Anterior cingulate cortex (tissue), 58 donors: Measurements from ENCODE around the gene DLG2.
A peak's percentile ranks its signal among the peaks of the same experiment; 100 is the strongest.

Experiments used
- DNase-seq, 58 donors: peaks; one replicate each; lab custom pipeline; 2025; lab: John Stamatoyannopoulos, UW

DLG2 gene

GRCh38 chr11:84022201-84022600 is 1604.9 kb downstream of the DLG2 start:
- DNase-seq = peak in 25 of 58 donors; percentile 1 to 72 (median 25)

DNA sequence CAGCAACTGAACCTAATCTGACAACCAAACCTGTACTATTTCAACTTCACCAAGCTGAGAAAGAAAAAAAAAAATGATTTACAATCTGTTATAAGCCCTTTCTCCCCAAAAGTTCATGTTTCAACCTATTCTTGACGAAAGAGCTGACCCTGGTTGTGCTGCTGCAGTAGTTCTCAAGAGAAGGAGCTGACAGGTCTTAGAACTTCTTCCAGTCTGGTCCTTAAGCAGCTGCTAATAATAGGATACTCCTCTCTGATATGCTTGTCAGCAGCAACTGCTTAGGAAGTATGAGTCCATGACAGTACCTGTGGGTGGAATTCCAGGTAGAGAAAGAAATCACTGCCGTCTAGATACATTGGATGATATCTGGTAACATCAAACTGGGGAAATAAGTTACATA is 1605.9 kb downstream of the DLG2 start:
- no peak for DNase-seq

GRCh38 chr11:84019571-84020194 is 1607.5 kb downstream of the DLG2 start:
- DNase-seq = peak in 1 of 58 donors; percentile 1

DNA sequence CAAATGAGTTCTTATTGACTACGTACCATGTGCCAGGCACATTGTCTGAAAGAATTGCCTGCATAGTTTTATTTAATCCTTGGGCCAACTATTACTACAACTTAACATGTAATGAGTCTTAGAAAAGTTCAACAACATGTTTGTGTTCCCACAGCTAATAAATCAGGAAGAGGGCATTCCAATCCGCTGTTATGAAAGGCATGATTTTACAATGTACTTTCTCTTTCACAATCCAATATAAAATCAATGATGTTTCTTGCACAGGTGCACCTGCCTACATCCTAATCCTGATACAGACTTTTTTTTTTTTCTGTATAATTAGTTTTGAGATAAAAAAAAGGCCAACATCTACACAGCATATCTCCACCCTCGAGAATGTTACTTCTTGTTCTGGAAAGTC is 1612.6 kb downstream of the DLG2 start:
- DNase-seq = no peak

DNA sequence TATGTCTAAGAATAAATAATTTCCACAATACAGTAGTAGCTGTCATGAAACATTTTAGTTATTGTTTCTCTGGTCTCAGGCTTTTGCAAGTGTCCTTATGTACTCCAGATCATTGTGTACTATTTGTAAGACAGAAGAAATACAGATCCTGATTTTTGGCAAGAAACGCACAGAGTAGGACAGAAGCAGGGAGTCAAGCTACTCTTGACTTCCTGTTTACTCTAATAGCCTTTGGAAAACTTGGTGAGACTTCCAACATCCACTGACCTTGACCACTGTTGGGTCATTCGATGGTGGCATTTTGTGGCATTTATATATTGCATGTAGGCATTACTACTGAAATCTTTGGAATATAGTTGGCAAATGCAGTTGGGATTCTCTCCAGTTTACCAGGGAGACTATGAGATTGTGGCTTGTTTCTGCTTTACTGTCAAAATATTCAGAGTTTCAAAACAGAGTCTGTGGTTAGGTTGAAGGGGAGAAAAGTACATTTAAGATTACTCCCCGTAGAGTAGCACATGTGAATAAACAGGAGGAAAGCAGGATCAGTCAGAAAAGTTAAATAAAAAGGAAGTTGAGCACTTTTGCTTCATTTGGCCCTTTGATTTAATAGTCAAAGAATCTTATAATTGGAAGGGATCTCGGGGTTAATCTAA is 1614.8 kb downstream of the DLG2 start:
- DNase-seq = no peak

DNA sequence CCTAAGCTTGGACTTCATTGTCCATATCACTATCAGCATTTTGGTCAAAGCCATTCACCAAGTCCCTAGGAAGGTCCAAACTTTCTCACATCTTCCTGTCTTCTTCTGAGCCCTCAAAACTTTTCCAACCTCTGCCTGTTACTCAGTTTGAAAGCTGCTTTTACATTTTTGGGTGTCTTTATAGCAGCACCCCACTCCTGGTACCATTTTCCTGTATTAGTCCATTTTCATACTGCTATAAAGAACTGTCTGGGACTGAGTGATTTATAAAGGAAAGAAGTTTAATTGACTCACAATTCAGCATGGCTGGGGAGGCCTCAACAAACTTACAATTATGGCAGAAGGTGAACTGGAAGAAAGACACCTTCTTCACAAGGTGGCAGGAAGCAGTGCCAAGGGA is 1624.0 kb downstream of the DLG2 start:
- no peak for DNase-seq

- no peak for DNase-seq
Observed at GRCh38 chr11:83998921-83999320, 1628.2 kb downstream of the DLG2 start.

DNA sequence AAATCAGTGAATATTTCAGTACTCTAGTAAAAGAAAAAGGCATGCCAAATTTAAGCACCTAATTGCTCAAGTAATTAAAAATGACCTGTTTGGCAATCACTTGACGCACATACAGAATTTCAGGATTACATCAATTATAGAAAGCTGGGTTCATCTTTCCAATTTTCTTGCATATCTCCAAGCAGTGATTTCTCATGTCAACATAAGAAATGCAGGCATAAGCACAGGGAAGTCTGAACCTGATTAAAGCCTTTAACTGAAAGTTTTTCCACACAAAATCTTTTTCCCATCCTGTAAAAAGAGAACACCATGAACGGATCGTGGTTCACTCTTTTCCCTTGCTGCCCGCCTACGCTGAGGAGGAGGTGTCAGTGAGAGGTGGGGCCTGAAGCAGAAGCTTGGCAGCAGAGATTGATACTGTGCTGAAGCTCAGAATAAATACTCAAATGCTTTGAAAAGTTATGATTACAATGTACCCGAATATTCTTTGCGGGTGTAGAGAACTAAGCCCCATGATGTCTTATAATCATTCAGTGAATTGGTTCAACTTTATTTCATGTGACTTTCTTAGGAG is 1636.9 kb downstream of the DLG2 start:
- DNase-seq = peak in 35 of 58 donors; percentile 2 to 76 (median 29)

- no peak for DNase-seq
Observed at GRCh38 chr11:83982825-83983224, 1644.3 kb downstream of the DLG2 start.

DNA sequence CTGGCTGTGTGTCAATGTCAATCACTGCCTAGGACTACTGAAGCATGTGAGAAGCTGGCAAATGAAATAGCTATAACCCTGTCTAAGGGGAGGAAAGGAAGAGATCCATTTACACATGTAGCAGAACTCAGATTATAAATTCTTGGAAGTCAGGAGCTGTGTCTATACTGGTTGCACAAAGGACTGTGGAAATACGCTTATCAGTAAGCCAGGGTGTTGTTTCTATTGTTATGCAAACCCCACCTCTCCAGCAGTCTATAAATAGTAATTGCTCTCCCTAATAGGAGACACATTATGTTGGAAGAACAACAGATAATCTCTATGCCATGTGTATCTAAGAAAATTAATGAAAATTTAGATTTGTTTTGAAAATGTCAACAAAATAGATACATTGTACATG is 1647.6 kb downstream of the DLG2 start:
- DNase-seq = no peak

DNA sequence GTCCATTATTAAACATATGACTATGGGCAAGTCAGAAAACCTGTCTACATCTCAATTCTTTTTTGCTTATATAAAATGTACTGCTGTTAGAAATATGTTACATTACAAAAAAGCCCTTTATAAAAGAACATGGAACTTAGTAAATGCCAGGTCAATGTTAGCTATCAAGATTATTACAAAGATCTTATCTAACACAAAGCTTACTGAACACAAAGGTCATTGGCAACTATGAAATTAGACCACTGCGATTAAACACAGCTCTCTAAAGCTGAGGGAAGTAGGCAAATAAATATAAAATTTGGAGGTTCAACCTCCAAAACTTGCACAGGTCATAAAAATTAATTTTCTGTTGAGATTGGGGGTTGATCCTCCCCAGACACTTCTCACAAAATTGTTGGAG is 1648.2 kb downstream of the DLG2 start:
- no peak for DNase-seq

DNA sequence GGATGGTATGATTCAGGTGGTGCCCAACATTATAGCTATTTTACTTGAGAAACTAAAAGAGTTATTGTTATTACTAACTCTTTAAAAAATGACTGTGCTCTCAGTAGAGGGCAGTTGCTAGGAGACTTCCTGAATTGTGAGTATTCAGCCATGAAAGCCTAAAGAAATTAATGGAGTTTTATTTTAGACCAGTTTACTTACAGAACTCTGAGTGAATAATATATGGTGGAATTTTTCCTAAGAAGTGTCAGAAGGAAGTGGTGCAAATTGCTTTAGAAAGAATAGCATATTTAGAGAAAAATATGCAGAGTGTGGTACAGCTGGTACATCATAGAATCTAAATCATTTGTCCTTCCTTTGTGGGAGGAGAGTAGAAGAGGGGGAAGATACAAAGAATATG is 1651.1 kb downstream of the DLG2 start:
- DNase-seq = peak in 2 of 58 donors; percentile 4 to 5

GRCh38 chr11:83972536-83972935 is 1654.6 kb downstream of the DLG2 start:
- DNase-seq = no peak

GRCh38 chr11:83971063-83971462 is 1656.1 kb downstream of the DLG2 start:
- DNase-seq = peak in 30 of 58 donors; percentile 0 to 61 (median 12)

- DNase-seq = peak in 1 of 58 donors; percentile 24
Observed at GRCh38 chr11:83970061-83970671, 1657.0 kb downstream of the DLG2 start.

DNA sequence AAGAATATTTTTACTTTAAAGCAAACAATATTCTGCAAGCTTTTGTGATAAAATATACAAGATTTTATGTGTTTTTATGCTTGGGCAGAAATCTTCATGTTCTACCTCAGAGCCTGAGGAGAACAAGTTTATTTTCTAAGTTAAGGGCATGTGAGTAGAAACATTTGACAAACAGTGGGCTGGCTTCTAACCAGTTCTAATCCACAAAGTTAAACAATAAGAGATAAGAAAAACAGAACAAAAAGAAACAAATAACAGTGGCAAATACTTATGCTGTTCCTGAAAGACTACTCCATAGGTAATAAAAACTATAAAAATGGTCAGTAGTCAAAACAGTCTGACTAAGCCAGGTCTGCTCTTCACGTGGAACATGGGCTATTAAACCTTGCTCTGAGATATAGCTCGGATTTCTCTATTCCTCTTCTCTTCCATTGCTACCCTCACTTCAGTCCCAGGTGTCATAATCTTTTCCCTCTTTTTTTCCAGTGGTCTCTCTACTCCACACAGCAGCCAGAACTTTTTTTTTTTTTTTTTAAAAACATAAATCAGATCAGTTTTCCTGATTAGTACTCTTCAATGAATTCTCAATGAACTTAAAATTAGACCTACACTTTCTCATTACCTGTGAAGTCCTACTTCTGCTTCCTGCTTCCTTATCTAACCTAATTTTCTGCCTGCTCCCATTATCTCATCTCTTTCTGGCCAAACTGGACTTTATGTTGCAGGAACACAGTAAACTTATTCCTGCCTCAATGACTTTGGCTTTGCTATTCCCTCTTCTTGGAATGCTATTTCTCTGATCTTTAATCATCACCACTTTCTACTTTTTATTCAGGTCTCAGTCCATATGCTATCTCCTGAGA is 1669.9 kb downstream of the DLG2 start:
- DNase-seq = no peak

DNA sequence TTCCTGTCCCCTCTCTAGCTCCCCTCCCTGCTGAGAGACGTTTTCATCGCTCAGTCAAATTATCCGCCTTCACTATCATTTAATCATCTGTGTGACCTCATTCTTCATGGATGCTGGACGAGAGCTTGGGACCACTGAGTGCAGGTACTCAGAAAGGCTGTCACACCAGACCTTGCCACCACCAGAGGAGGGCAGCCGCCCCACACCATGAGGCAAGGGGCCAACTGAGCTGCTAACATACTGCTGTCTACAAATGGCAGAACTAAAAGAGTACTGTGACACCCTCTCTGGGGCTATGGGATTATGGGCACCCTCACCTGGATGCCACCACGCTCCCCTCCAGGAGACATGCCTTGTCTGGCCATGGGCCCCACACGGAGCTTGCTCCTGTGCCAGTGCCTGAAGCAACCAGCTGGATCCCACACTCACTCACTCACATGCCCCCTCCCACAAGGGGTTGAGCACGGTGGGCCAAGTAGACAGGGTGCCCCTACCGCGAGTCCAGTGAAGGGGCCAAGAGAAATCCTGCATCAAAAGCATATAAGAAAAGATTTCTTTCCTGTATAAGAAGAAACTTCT is 1670.9 kb downstream of the DLG2 start:
- DNase-seq = no peak

DNA sequence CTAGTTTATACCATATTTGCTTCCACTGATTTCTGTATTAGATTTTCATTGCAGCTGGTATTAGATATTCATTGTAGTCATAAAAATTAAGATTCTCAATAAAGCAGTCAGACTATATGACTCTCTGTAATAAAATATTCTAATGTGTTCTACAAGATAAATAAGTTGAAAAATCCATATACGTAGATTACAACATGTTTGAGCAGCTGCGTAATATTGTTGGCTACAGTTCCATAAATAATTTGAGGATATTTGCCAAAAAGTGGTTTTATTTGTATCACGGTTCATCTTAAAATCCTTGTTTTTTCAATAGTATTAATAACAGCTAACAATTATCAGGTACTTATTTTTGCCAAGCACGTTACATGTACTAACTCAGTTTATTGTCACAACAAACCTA is 1672.4 kb downstream of the DLG2 start:
- no peak for DNase-seq

GRCh38 chr11:83951521-83951920 is 1675.6 kb downstream of the DLG2 start:
- DNase-seq = no peak

GRCh38 chr11:83948200-83948599 is 1678.9 kb downstream of the DLG2 start:
- no peak for DNase-seq
